Left ventricle myocardium inferior (tissue), 1 donor: ENCODE data around the gene PRLR. TPM values are rescaled to one million over a fixed set of nuclear protein-coding genes. Genes with fewer than 3 reads are reported as not detected.

Source experiments
- DNase-seq: peaks from one replicate; pipeline ENCODE4 v3.0.0-alpha.2; 2020
- H3K27ac ChIP-seq: fragments of 200-600 bp; replicated peaks from 2 replicates; pipeline ENCODE4 v1.8.0; 2021
- H3K27me3 ChIP-seq: fragments of 200-600 bp; 2 replicates; pipeline ENCODE4 v1.8.0; 2021; ENCODE audit warnings: low read depth
- H3K36me3 ChIP-seq: fragments of 200-600 bp; 2 replicates; pipeline ENCODE4 v1.8.0; 2021
- H3K4me1 ChIP-seq: fragments of 200-600 bp; 2 replicates; pipeline ENCODE4 v1.8.0; 2021
- H3K4me3 ChIP-seq: fragments of 200-600 bp; 2 replicates; pipeline ENCODE4 v1.8.0; 2021; ENCODE audit warnings: mild to moderate bottlenecking, moderate library complexity
- H3K9me3 ChIP-seq: fragments of 200-600 bp; replicated peaks from 2 replicates; pipeline ENCODE4 v1.8.0; 2021
- CTCF ChIP-seq: fragments of 200-600 bp; IDR thresholded peaks from 2 replicates; pipeline ENCODE4 v1.8.0; 2021; ENCODE audit warnings: antibody characterized with exemption, mild to moderate bottlenecking, borderline replicate concordance
- intact Hi-C: fragments of 100-400 bp; cut with micrococcal nuclease; formaldehyde crosslinking; loops from one replicate; pipeline ENCODE4 v1.11.0; 2022
- total RNA-seq: library from RNA; stranded (reverse); fragmentation: NEBNext Ultra II Directional; extraction: Animal tissue kit (Norgen Biotek cat#: 25700); gene quantifications from one replicate; pipeline ENCODE4 v1.2.1, GENCODE V29; 2021
- donor health status: DM: no; HTN: yes; CAD: no; lungs with severe emphysema.

PRLR gene
- total RNA-seq, 1 donor from 2014 or later: 0.66 TPM

- Histone ChIP-seq H3K27me3 (no peaks in the 10 kb centered on the region), H3K4me1 (no peaks in the 10 kb centered on the region), H3K27ac (no peak overlapping the region), H3K36me3 (no peaks in the 10 kb centered on the region), H3K4me3 (no peak overlapping the region), H3K9me3 (no peaks in the 10 kb centered on the region)
- TF ChIP-seq CTCF: no peak
- intact Hi-C loops: no loop called here
- no peak for DNase-seq
Observed at GRCh38 chr5:35151146-35151920, 79.0 kb downstream of the PRLR start.

DNA sequence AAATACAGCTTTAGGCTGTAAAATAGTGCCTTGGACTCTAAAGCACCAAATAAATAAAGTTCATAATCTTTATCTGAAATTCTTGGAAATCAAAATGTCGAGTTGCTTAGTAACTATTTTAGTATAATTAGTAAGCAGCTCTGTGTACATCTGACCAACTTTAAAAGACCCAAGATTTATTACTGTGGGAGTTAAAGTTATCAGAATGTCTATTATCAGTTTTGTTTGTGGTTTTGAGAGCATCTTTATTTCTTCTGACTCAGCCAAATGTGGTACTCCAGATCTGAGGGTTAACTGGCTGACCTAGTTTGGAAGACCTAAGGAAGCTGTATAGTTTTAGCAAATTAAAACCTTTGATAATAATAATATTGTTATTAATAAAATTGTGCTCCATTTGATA is 81.2 kb downstream of the PRLR start:
- Histone ChIP-seq H3K27ac (no peak overlapping the region), H3K4me3 (no peak overlapping the region), H3K27me3 (no peaks in the 10 kb centered on the region), H3K4me1 (no peaks in the 10 kb centered on the region), H3K36me3 (no peaks in the 10 kb centered on the region), H3K9me3 (no peaks in the 10 kb centered on the region)
- DNase-seq: no peak
- intact Hi-C loops: no loop called here
- TF ChIP-seq CTCF: no peak

- Histone ChIP-seq H3K4me3 (no peak overlapping the region), H3K27me3 (no peaks in the 10 kb centered on the region), H3K27ac (no peak overlapping the region), H3K36me3 (no peaks in the 10 kb centered on the region), H3K4me1 (no peaks in the 10 kb centered on the region), H3K9me3 (no peaks in the 10 kb centered on the region)
- intact Hi-C loops: no loop called here
- no peak for TF ChIP-seq CTCF
- DNase-seq: no peak
Observed at GRCh38 chr5:35146406-35146805, 83.9 kb downstream of the PRLR start.

DNA sequence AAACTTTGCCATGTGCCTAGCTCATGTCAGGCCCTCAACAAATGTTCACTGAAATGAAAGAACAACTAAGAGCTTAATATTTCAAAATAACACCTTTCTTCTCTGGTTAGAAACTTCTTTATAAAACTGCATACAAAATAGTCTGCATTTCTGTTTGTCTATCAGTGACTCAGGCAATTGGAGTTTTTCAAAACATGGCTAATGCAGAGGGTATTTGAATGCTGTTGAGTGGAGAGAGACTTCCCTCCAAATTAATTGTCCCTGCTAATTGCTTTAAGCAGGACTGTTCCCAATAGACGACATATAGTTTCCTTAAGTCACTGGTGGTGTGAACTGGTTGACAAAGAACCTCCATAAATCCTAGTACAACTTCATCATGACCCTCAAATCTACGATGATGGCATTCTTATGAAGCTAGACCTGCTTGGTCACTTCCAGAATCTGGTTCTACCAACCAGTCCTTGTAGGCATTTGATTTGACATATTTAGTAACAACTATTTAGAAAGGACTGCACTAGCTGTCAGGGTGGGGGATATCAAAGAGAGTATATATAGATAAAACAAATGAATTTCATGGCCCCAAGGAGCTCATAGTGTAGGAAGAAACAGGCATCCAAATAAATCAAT is 84.5 kb downstream of the PRLR start:
- no peak for DNase-seq
- intact Hi-C loops: no loop called here

DNA sequence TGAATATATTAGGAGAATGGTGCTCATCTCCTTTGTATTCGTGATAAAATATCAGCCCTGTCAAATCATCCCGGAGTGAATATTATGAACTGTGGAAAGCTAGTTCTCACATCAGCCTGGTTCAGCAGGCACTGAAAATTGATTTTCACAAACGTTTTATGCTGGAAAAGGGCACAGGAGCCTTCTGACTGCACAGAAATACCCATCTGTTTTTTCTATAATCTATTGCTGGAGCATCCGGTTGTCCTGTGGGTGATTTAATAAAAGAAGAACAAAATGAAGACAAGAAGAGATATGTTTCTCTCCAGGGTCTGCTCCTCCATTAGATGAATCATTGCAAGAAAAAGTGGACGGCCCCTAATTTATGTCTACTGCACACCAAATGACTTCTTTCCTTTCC is 85.3 kb downstream of the PRLR start:
- no peak for TF ChIP-seq CTCF
- Histone ChIP-seq H3K27ac (no peak overlapping the region), H3K9me3 (no peaks in the 10 kb centered on the region), H3K27me3 (no peaks in the 10 kb centered on the region), H3K4me1 (no peaks in the 10 kb centered on the region), H3K4me3 (no peak overlapping the region), H3K36me3 (no peaks in the 10 kb centered on the region)
- no peak for DNase-seq
- intact Hi-C loops: no loop called here

More for the DNA sequence above, 84.5 kb downstream of the PRLR start:
- no peak overlapping the region for H3K4me3 ChIP-seq
- no peaks in the 10 kb centered on the region for H3K36me3 ChIP-seq
- H3K4me1 ChIP-seq: no peaks in the 10 kb centered on the region
- H3K27ac ChIP-seq: no peak overlapping the region
- no peak for TF ChIP-seq CTCF
- no peaks in the 10 kb centered on the region for H3K9me3 ChIP-seq
- H3K27me3 ChIP-seq: no peaks in the 10 kb centered on the region
